ENCODE measurements around the gene DOCK11. TPM values are rescaled to one million over a fixed set of nuclear protein-coding genes. Genes with fewer than 3 reads are reported as not detected.

The DOCK11 gene
- total RNA-seq, 2 experiments from 2014 or later: 27.0 to 34.7 TPM

DNA sequence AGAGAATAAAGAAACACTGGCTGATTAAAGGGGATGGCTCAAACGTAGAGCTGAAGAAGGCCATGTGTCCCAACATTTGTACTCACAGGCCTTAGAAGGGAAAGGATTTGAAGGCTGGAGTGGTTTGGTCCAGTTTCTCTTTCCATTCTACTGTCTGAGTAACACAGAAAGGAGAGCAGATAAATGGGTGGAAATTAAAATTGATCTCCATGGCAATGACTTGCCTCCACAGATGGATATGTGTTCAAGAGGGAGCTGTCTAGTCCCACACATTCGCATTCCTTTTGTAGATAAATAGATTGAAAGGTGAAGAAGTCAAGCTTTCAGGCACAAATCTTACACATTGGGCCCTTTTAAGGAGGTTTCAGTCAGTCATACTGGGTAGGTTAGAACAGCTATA, 74.6 kb downstream of the DOCK11 start:
- no peaks in the 10 kb centered on the region for H3K9me2 ChIP-seq (ENCODE audit: insufficient read depth, low read length)
- TF ChIP-seq CTCF (conservative IDR thresholded peaks at IDR 0.05; ENCODE audit: low read length) (no peak), EZH2phosphoT487 (IDR thresholded peaks at IDR 0.05; ENCODE audit: borderline replicate concordance, low read depth, low read length) (no peak)
- no peaks in the 10 kb centered on the region for H3K9me3 ChIP-seq (ENCODE audit: low read length)
- no peak for DNase-seq (ENCODE audit: low spot score)
- BruUV-seq (replicated peaks): no TSS peak
- intact Hi-C loops (cut with micrococcal nuclease; ENCODE audit: unreplicated experiment): no loop called here
- H3K27ac ChIP-seq (ENCODE audit: low read depth, low read length, poor library complexity, severe bottlenecking): no peak overlapping the region
- H3K4me3 ChIP-seq (ENCODE audit: low read depth, low read length, poor library complexity, severe bottlenecking): no peak overlapping the region
- CTCF ChIA-PET (ENCODE audit: unreplicated experiment): no interaction called here
- H3K4me1 ChIP-seq (ENCODE audit: insufficient read depth, low read length, poor library complexity, severe bottlenecking): no peaks in the 10 kb centered on the region
- no peak overlapping the region for H2AFZ ChIP-seq (ENCODE audit: low read length)
- H3K79me2 ChIP-seq (ENCODE audit: insufficient read depth, low read depth, low read length): no peaks in the 10 kb centered on the region
- peaks cover 26% of the 10 kb centered on the region for H3K36me3 ChIP-seq (ENCODE audit: insufficient read depth, low read length)
- H4K20me1 ChIP-seq (ENCODE audit: insufficient read depth, low read length): no peaks in the 10 kb centered on the region
- POLR2A ChIA-PET: no interaction called here
- H3K4me2 ChIP-seq (ENCODE audit: low read length): no peak overlapping the region

- no peak overlapping the region for H2AFZ ChIP-seq (ENCODE audit: low read length)
- CTCF ChIA-PET (ENCODE audit: unreplicated experiment): no interaction called here
These were observed 76.2 kb downstream of the DOCK11 start for GRCh38 chrX:118571836-118572235.

DNA sequence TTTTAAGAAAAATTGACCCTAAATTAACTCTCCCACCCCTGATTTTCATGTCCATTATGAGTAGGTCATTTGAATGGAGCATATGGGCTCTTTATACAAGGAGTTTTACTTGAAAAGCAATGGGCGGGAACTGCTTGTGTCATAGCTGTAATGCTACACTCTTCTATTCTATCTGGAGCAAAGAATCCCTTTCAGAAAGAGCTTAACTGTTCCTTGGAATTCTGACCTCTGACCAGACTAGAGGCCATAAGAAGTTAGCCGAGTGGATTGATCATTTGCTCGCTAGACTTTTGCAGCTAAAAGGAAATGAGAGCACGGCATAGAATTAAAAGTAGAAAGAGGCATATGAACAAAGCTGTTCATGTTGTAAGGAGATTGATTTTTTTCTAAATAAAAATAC, 79.1 kb downstream of the DOCK11 start:
- BruUV-seq (replicated peaks): no TSS peak
- POLR2A ChIA-PET: no interaction called here
- Histone ChIP-seq H3K27ac (ENCODE audit: low read depth, low read length, poor library complexity, severe bottlenecking) (no peak overlapping the region), H3K36me3 (ENCODE audit: insufficient read depth, low read length) (peaks cover 21% of the 10 kb centered on the region), H3K4me2 (ENCODE audit: low read length) (no peak overlapping the region), H3K4me1 (ENCODE audit: insufficient read depth, low read length, poor library complexity, severe bottlenecking) (no peaks in the 10 kb centered on the region), H3K9me3 (ENCODE audit: low read length) (no peaks in the 10 kb centered on the region), H4K20me1 (ENCODE audit: insufficient read depth, low read length) (no peaks in the 10 kb centered on the region), H3K9me2 (ENCODE audit: insufficient read depth, low read length) (no peaks in the 10 kb centered on the region), H3K79me2 (ENCODE audit: insufficient read depth, low read depth, low read length) (no peaks in the 10 kb centered on the region), H3K4me3 (ENCODE audit: low read depth, low read length, poor library complexity, severe bottlenecking) (no peak overlapping the region), H2AFZ (ENCODE audit: low read length) (no peak overlapping the region)
- CTCF ChIA-PET (ENCODE audit: unreplicated experiment): no interaction called here
- no peak for TF ChIP-seq EZH2phosphoT487 (IDR thresholded peaks at IDR 0.05; ENCODE audit: borderline replicate concordance, low read depth, low read length)
- no peak for TF ChIP-seq CTCF (conservative IDR thresholded peaks at IDR 0.05; ENCODE audit: low read length)
- no peak for DNase-seq (ENCODE audit: low spot score)
- intact Hi-C loops (cut with micrococcal nuclease; ENCODE audit: unreplicated experiment): no loop called here

More at GRCh38 chrX:118571836-118572235, 76.2 kb downstream of the DOCK11 start:
- Histone ChIP-seq H4K20me1 (ENCODE audit: insufficient read depth, low read length) (no peaks in the 10 kb centered on the region), H3K36me3 (ENCODE audit: insufficient read depth, low read length) (peaks cover 21% of the 10 kb centered on the region), H3K4me3 (ENCODE audit: low read depth, low read length, poor library complexity, severe bottlenecking) (no peak overlapping the region), H3K4me2 (ENCODE audit: low read length) (no peak overlapping the region), H3K4me1 (ENCODE audit: insufficient read depth, low read length, poor library complexity, severe bottlenecking) (no peaks in the 10 kb centered on the region), H3K9me3 (ENCODE audit: low read length) (no peaks in the 10 kb centered on the region), H3K9me2 (ENCODE audit: insufficient read depth, low read length) (no peaks in the 10 kb centered on the region), H3K79me2 (ENCODE audit: insufficient read depth, low read depth, low read length) (no peaks in the 10 kb centered on the region), H3K27ac (ENCODE audit: low read depth, low read length, poor library complexity, severe bottlenecking) (no peak overlapping the region)
- POLR2A ChIA-PET: interaction anchor here (0.6 kb wide), 1 partner anchor 591 kb away, joined by 3 read pairs; no protein-coding TSS in a partner anchor
- no peak for DNase-seq (ENCODE audit: low spot score)
- TF ChIP-seq EZH2phosphoT487 (IDR thresholded peaks at IDR 0.05; ENCODE audit: borderline replicate concordance, low read depth, low read length) (no peak), CTCF (conservative IDR thresholded peaks at IDR 0.05; ENCODE audit: low read length) (no peak)
- intact Hi-C loops (cut with micrococcal nuclease; ENCODE audit: unreplicated experiment): no loop called here
- BruUV-seq (replicated peaks): no TSS peak
